GM23338 (cell line): ENCODE data around the gene HSPA1B. TPM values are rescaled to one million over a fixed set of nuclear protein-coding genes. Genes with fewer than 3 reads are reported as not detected.

Experiments
- CREB1 ChIP-seq: fragments of 250-450 bp; sonication (Bioruptor Pico); IDR thresholded peaks from 2 replicates; pipeline ENCODE4 v1.5.0; 2020; ENCODE audit warnings: low read depth, mild to moderate bottlenecking, moderate library complexity
- POLR2AphosphoS5 ChIP-seq: IDR thresholded peaks from 2 replicates; pipeline ENCODE4 v1.6.1; 2016; ENCODE audit warnings: antibody characterized with exemption, low read depth
- ZNF114 ChIP-seq: fragments of 250-450 bp; sonication (Bioruptor Pico); IDR thresholded peaks from 2 replicates; pipeline ENCODE4 v1.5.0; 2020; ENCODE audit warnings: mild to moderate bottlenecking, moderate library complexity
- polyA plus RNA-seq: library from polyadenylated mRNA; unstranded; fragments of >200 nt; fragmentation: Nextera tagmentation; extraction: Ambion mirVana; gene quantifications from 2 replicates; pipeline ENCODE4 v1.2.1, GENCODE V29; 2016
- total RNA-seq: library from RNA; depleted of rRNA; stranded (reverse); fragments of >200 nt; shearing (Covaris generic); gene quantifications from 2 replicates; pipeline ENCODE4 v1.2.3, GENCODE V29; 2014
- TF ChIP-seq, protein P1 (sequence below): fragments of 250-450 bp; sonication (Bioruptor Pico); IDR thresholded peaks from 2 replicates; pipeline ENCODE4 v1.5.0; 2020; ENCODE audit warnings: mild to moderate bottlenecking, moderate library complexity
- TF ChIP-seq, protein P2 (sequence below): IDR thresholded peaks from 2 replicates; pipeline ENCODE4 v1.6.1; 2016; ENCODE audit warnings: antibody characterized with exemption
- TF ChIP-seq, protein P3 (sequence below), 2 experiments: fragments of 200-600 bp in 1 of 2; sonication (generic) in 1 of 2; conservative IDR thresholded peaks; 2 replicates each; pipeline versions ENCODE4 v1.5.1 to v1.6.1; 2016 to 2017; ENCODE audit warnings: antibody characterized with exemption in 2 of 2, low read depth in 2 of 2, mild to moderate bottlenecking in 2 of 2, moderate library complexity in 1 of 2

Gene HSPA1B
- total and polyA plus RNA-seq, 2 experiments from 2014 or later, result 31.7 to 113 TPM

- TF ChIP-seq, protein P1, sequence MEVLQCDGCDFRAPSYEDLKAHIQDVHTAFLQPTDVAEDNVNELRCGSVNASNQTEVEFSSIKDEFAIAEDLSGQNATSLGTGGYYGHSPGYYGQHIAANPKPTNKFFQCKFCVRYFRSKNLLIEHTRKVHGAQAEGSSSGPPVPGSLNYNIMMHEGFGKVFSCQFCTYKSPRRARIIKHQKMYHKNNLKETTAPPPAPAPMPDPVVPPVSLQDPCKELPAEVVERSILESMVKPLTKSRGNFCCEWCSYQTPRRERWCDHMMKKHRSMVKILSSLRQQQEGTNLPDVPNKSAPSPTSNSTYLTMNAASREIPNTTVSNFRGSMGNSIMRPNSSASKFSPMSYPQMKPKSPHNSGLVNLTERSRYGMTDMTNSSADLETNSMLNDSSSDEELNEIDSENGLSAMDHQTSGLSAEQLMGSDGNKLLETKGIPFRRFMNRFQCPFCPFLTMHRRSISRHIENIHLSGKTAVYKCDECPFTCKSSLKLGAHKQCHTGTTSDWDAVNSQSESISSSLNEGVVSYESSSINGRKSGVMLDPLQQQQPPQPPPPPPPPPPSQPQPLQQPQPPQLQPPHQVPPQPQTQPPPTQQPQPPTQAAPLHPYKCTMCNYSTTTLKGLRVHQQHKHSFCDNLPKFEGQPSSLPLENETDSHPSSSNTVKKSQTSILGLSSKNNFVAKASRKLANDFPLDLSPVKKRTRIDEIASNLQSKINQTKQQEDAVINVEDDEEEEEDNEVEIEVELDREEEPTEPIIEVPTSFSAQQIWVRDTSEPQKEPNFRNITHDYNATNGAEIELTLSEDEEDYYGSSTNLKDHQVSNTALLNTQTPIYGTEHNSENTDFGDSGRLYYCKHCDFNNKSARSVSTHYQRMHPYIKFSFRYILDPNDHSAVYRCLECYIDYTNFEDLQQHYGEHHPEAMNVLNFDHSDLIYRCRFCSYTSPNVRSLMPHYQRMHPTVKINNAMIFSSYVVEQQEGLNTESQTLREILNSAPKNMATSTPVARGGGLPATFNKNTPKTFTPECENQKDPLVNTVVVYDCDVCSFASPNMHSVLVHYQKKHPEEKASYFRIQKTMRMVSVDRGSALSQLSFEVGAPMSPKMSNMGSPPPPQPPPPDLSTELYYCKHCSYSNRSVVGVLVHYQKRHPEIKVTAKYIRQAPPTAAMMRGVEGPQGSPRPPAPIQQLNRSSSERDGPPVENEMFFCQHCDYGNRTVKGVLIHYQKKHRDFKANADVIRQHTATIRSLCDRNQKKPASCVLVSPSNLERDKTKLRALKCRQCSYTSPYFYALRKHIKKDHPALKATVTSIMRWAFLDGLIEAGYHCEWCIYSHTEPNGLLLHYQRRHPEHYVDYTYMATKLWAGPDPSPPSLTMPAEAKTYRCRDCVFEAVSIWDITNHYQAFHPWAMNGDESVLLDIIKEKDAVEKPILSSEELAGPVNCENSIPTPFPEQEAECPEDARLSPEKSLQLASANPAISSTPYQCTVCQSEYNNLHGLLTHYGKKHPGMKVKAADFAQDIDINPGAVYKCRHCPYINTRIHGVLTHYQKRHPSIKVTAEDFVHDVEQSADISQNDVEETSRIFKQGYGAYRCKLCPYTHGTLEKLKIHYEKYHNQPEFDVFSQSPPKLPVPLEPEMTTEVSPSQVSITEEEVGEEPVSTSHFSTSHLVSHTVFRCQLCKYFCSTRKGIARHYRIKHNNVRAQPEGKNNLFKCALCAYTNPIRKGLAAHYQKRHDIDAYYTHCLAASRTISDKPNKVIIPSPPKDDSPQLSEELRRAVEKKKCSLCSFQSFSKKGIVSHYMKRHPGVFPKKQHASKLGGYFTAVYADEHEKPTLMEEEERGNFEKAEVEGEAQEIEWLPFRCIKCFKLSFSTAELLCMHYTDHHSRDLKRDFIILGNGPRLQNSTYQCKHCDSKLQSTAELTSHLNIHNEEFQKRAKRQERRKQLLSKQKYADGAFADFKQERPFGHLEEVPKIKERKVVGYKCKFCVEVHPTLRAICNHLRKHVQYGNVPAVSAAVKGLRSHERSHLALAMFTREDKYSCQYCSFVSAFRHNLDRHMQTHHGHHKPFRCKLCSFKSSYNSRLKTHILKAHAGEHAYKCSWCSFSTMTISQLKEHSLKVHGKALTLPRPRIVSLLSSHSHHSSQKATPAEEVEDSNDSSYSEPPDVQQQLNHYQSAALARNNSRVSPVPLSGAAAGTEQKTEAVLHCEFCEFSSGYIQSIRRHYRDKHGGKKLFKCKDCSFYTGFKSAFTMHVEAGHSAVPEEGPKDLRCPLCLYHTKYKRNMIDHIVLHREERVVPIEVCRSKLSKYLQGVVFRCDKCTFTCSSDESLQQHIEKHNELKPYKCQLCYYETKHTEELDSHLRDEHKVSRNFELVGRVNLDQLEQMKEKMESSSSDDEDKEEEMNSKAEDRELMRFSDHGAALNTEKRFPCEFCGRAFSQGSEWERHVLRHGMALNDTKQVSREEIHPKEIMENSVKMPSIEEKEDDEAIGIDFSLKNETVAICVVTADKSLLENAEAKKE (CRISPR knock-in tag), result no peak
- TF ChIP-seq ZNF114 (no peak), CREB1 (CRISPR knock-in tag) (no peak), POLR2AphosphoS5 (no peak)
- TF ChIP-seq, protein P2, sequence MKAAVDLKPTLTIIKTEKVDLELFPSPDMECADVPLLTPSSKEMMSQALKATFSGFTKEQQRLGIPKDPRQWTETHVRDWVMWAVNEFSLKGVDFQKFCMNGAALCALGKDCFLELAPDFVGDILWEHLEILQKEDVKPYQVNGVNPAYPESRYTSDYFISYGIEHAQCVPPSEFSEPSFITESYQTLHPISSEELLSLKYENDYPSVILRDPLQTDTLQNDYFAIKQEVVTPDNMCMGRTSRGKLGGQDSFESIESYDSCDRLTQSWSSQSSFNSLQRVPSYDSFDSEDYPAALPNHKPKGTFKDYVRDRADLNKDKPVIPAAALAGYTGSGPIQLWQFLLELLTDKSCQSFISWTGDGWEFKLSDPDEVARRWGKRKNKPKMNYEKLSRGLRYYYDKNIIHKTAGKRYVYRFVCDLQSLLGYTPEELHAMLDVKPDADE, result no peak
- TF ChIP-seq, protein P3, sequence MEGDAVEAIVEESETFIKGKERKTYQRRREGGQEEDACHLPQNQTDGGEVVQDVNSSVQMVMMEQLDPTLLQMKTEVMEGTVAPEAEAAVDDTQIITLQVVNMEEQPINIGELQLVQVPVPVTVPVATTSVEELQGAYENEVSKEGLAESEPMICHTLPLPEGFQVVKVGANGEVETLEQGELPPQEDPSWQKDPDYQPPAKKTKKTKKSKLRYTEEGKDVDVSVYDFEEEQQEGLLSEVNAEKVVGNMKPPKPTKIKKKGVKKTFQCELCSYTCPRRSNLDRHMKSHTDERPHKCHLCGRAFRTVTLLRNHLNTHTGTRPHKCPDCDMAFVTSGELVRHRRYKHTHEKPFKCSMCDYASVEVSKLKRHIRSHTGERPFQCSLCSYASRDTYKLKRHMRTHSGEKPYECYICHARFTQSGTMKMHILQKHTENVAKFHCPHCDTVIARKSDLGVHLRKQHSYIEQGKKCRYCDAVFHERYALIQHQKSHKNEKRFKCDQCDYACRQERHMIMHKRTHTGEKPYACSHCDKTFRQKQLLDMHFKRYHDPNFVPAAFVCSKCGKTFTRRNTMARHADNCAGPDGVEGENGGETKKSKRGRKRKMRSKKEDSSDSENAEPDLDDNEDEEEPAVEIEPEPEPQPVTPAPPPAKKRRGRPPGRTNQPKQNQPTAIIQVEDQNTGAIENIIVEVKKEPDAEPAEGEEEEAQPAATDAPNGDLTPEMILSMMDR (conservative IDR thresholded peaks at IDR 0.05; ENCODE audit: low read depth in 2 of 2), result no peak
These were observed 41.8 kb downstream of the HSPA1B start (continued) for GRCh38 chr6:31869343-31869742.
